Colonic mucosa (tissue), 4 donors: ENCODE results near the gene EFNA4. TPM values are rescaled to one million over a fixed set of nuclear protein-coding genes. Genes with fewer than 3 reads are reported as not detected.

Source experiments
- DNase-seq: peaks from one replicate; pipeline ENCODE4 v3.0.0-alpha.2; 2020
- H3K27ac ChIP-seq: fragments of 200-600 bp; one replicate; pipeline ENCODE4 v1.8.0; 2021
- H3K27me3 ChIP-seq: fragments of 200-600 bp; one replicate; pipeline ENCODE4 v1.8.0; 2021
- H3K36me3 ChIP-seq: fragments of 200-600 bp; one replicate; pipeline ENCODE4 v1.8.0; 2021
- H3K4me1 ChIP-seq: fragments of 200-600 bp; one replicate; pipeline ENCODE4 v1.8.0; 2021; ENCODE audit warnings: mild to moderate bottlenecking
- H3K4me3 ChIP-seq: fragments of 200-600 bp; one replicate; pipeline ENCODE4 v1.8.0; 2021
- H3K9ac ChIP-seq, 2 donors: one replicate each; pipeline ENCODE4 v1.7.0; 2013; ENCODE audit warnings: control low read depth in 2 of 2, low read depth in 2 of 2, low read length in 2 of 2
- H3K9me3 ChIP-seq: fragments of 200-600 bp; one replicate; pipeline ENCODE4 v1.8.0; 2021
- CTCF ChIP-seq: fragments of 200-600 bp; IDR thresholded peaks from one replicate; pipeline ENCODE4 v1.8.0; 2022; ENCODE audit warnings: antibody characterized with exemption, mild to moderate bottlenecking
- intact Hi-C: fragments of 100-400 bp; cut with DNase I; formaldehyde crosslinking; loops from one replicate; pipeline ENCODE4 v1.14.1; 2022
- total RNA-seq, 2 donors: library from RNA; stranded (reverse); fragmentation: NEBNext Ultra II Directional in 1 of 2; extraction: Animal tissue kit (Norgen Biotek cat#: 25700) in 1 of 2; gene quantifications; one replicate each; pipeline ENCODE4 v1.2.1, GENCODE V29; 2021
- donor health status: healthy.
- donor health status: DM: no; HTN: no; CAD: no.
- donor health status: DM: no; HTN: no; CAD: no.

EFNA4 gene
- total RNA-seq, 2 donors from 2014 or later: 26.1 to 27.2 TPM

GRCh38 chr1:155022136-155022926 is 41.2 kb upstream of the EFNA4 start:
- Histone ChIP-seq H3K27me3 (no peaks in the 10 kb centered on the region), H3K4me3 (no peak overlapping the region), H3K4me1 (peaks cover 6% of the 10 kb centered on the region), H3K27ac (no peak overlapping the region), H3K36me3 (no peaks in the 10 kb centered on the region), H3K9me3 (no peaks in the 10 kb centered on the region), H3K9ac (peak overlapping the region in 1 of 2 donors; percentile 9)
- no peak for TF ChIP-seq CTCF
- DNase-seq: no peak
- intact Hi-C loops: no loop called here

- H3K9ac ChIP-seq: peak overlapping the region in 1 of 2 donors; percentile 9
- no peaks in the 10 kb centered on the region for H3K9me3 ChIP-seq
- no peak overlapping the region for H3K27ac ChIP-seq
- DNase-seq: no peak
- intact Hi-C loops: no loop called here
- H3K4me1 ChIP-seq: peaks cover 2% of the 10 kb centered on the region
- no peaks in the 10 kb centered on the region for H3K27me3 ChIP-seq
- TF ChIP-seq CTCF: no peak
- no peaks in the 10 kb centered on the region for H3K36me3 ChIP-seq
- no peak overlapping the region for H3K4me3 ChIP-seq
Observed at GRCh38 chr1:155022927-155023236, 40.7 kb upstream of the EFNA4 start.

- no peaks in the 10 kb centered on the region for H3K4me1 ChIP-seq
- no peak for TF ChIP-seq CTCF
- no peak overlapping the region for H3K27ac ChIP-seq
- H3K9ac ChIP-seq: no peak overlapping the region
- no peaks in the 10 kb centered on the region for H3K9me3 ChIP-seq
- no peaks in the 10 kb centered on the region for H3K27me3 ChIP-seq
- intact Hi-C loops: no loop called here
- no peaks in the 10 kb centered on the region for H3K36me3 ChIP-seq
- DNase-seq: no peak
- no peak overlapping the region for H3K4me3 ChIP-seq
Observed at GRCh38 chr1:155023627-155024026, 39.9 kb upstream of the EFNA4 start.

GRCh38 chr1:155024315-155024714 is 39.2 kb upstream of the EFNA4 start:
- Histone ChIP-seq H3K9me3 (no peaks in the 10 kb centered on the region), H3K27me3 (no peaks in the 10 kb centered on the region), H3K27ac (no peak overlapping the region), H3K36me3 (no peaks in the 10 kb centered on the region), H3K9ac (no peak overlapping the region), H3K4me3 (no peak overlapping the region), H3K4me1 (no peaks in the 10 kb centered on the region)
- DNase-seq: no peak
- TF ChIP-seq CTCF: no peak
- intact Hi-C loops: no loop called here

- intact Hi-C loops: no loop called here
- TF ChIP-seq CTCF: no peak
- no peak overlapping the region for H3K4me3 ChIP-seq
- H3K9ac ChIP-seq: no peak overlapping the region
- no peaks in the 10 kb centered on the region for H3K27me3 ChIP-seq
- H3K27ac ChIP-seq: no peak overlapping the region
- H3K36me3 ChIP-seq: no peaks in the 10 kb centered on the region
- no peaks in the 10 kb centered on the region for H3K4me1 ChIP-seq
- H3K9me3 ChIP-seq: no peaks in the 10 kb centered on the region
- no peak for DNase-seq
Observed at GRCh38 chr1:155026154-155026553, 37.4 kb upstream of the EFNA4 start.
